Neural progenitor cell (in vitro differentiated cells): Measurements from ENCODE around the gene IMPACT. TPM values are rescaled to one million over a fixed set of nuclear protein-coding genes. Genes with fewer than 3 reads are reported as not detected.

Experiments
- DNase-seq: peaks from one replicate; pipeline ENCODE4 v3.0.0-alpha.2; 2016; ENCODE audit warnings: low spot score
- H2AFZ ChIP-seq: fragments of 200-600 bp; sonication (generic); replicated peaks from 2 replicates; pipeline ENCODE4 v1.6.1; 2016; ENCODE audit warnings: antibody characterized with exemption
- H3F3A ChIP-seq: fragments of 200-600 bp; sonication (generic); 2 replicates; pipeline ENCODE4 v1.6.1; 2016; ENCODE audit warnings: antibody characterized with exemption, low read depth
- H3K27ac ChIP-seq: fragments of 200-600 bp; sonication (generic); 2 replicates; pipeline ENCODE4 v1.5.1; 2016; ENCODE audit warnings: mild to moderate bottlenecking
- H3K27me3 ChIP-seq: fragments of 200-600 bp; sonication (generic); 2 replicates; pipeline ENCODE4 v1.6.1; 2016; ENCODE audit warnings: mild to moderate bottlenecking, moderate library complexity
- H3K36me3 ChIP-seq: fragments of 200-600 bp; sonication (generic); 2 replicates; pipeline ENCODE4 v1.5.1; 2016
- H3K4me1 ChIP-seq: fragments of 200-600 bp; sonication (generic); 2 replicates; pipeline ENCODE4 v1.6.1; 2016; ENCODE audit warnings: mixed run types
- H3K4me2 ChIP-seq: fragments of 200-600 bp; sonication (generic); 2 replicates; pipeline ENCODE4 v1.6.1; 2016
- H3K4me3 ChIP-seq: fragments of 200-600 bp; sonication (generic); 2 replicates; pipeline ENCODE4 v1.5.1; 2016
- H3K79me2 ChIP-seq: fragments of 200-600 bp; sonication (generic); 2 replicates; pipeline ENCODE4 v1.6.1; 2016; ENCODE audit warnings: low read depth
- H3K9ac ChIP-seq: fragments of 200-600 bp; sonication (generic); 2 replicates; pipeline ENCODE4 v1.6.1; 2016
- H3K9me3 ChIP-seq: fragments of 200-600 bp; sonication (generic); 2 replicates; pipeline ENCODE4 v1.5.1; 2016; ENCODE audit warnings: low read depth
- H4K20me1 ChIP-seq: fragments of 200-600 bp; sonication (generic); 2 replicates; pipeline ENCODE4 v1.6.1; 2016; ENCODE audit warnings: low read depth
- H3K27ac Mint-ChIP-seq: 3 replicates; pipeline ENCODE4 v1.8.0; 2021; ENCODE audit warnings: mixed read lengths
- H3K27me3 Mint-ChIP-seq: 2 replicates; pipeline ENCODE4 v1.8.0; 2022; ENCODE audit warnings: low read depth, mild to moderate bottlenecking, inconsistent platforms, moderate library complexity, mixed read lengths; ENCODE audit not compliant: insufficient read depth
- H3K36me3 Mint-ChIP-seq: 3 replicates; pipeline ENCODE4 v1.8.0; 2021; ENCODE audit warnings: mixed read lengths
- H3K4me1 Mint-ChIP-seq: 3 replicates; pipeline ENCODE4 v1.8.0; 2021; ENCODE audit warnings: mixed read lengths
- H3K4me3 Mint-ChIP-seq: 3 replicates; pipeline ENCODE4 v1.8.0; 2021; ENCODE audit warnings: mild to moderate bottlenecking, moderate library complexity, mixed read lengths
- H3K9me3 Mint-ChIP-seq: 3 replicates; pipeline ENCODE4 v1.8.0; 2020; ENCODE audit warnings: mixed read lengths
- EZH2 ChIP-seq: fragments of 200-600 bp; sonication (generic); IDR thresholded peaks from 2 replicates; pipeline ENCODE4 v1.6.1; 2017; ENCODE audit warnings: antibody characterized with exemption, mild to moderate bottlenecking, moderate library complexity
- EZH2phosphoT487 ChIP-seq: fragments of 200-600 bp; sonication (generic); IDR thresholded peaks from 2 replicates; pipeline ENCODE4 v1.6.1; 2017; ENCODE audit warnings: antibody characterized with exemption
- total RNA-seq: library from RNA; depleted of rRNA; stranded (reverse); fragments of >200 nt; gene quantifications from 2 replicates; pipeline ENCODE4 v1.2.3, GENCODE V29; 2015; ENCODE audit warnings: low replicate concordance
- TF ChIP-seq, protein P1 (sequence below): fragments of 200-600 bp; sonication (generic); IDR thresholded peaks from 2 replicates; pipeline ENCODE4 v1.5.1; 2017; ENCODE audit warnings: antibody characterized with exemption, mild to moderate bottlenecking

The IMPACT gene
- total RNA-seq, 1 donor from 2014 or later, result 66.5 TPM

DNA sequence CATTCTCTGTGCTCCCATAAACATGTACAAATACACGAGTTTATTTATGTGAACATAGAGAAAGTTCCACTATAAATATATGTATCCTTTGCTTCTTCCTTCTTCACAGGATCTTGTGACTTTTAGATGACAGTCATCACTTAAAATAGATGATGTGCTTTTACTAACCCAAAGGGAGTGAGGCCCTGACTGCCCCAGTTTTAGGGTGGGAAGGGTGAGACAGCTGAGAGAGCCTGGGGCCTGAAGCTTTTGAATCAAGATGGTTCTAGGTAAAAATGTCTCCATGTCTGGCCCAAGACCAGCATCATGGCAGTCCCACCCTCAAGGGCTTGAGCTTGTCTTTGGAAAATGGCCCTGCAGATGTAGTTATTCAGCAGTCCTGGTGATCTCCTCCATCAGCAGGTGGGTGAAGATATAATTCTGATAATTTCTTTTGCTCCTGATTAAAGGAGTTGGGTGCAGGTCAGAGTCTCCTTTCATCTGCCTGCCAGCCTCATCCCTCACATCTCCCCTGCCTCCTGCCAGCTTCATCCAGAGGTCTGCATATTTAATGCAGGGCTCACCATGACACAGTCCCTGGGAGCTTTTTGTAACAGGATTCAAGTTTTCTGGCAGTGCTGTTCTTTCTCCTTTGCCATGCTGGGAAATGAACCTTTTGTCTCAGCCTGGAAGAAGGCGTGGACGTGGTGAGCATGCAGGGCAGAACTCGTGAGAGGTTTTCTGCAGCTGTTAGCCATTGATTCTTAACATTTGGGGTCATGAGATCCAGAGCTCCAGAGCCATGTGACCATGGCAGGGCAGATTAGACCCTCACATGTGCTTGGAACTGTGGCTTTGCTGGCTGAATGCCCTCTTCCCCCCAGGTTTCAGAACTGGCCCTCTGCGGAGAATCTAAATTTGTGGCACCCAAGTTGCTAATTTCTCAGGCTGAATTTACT lies 36.6 kb downstream of the IMPACT start:
- H3K27me3 ChIP-seq, result no peaks in the 10 kb centered on the region
- no peaks in the 10 kb centered on the region for H3F3A ChIP-seq
- TF ChIP-seq, protein P1, sequence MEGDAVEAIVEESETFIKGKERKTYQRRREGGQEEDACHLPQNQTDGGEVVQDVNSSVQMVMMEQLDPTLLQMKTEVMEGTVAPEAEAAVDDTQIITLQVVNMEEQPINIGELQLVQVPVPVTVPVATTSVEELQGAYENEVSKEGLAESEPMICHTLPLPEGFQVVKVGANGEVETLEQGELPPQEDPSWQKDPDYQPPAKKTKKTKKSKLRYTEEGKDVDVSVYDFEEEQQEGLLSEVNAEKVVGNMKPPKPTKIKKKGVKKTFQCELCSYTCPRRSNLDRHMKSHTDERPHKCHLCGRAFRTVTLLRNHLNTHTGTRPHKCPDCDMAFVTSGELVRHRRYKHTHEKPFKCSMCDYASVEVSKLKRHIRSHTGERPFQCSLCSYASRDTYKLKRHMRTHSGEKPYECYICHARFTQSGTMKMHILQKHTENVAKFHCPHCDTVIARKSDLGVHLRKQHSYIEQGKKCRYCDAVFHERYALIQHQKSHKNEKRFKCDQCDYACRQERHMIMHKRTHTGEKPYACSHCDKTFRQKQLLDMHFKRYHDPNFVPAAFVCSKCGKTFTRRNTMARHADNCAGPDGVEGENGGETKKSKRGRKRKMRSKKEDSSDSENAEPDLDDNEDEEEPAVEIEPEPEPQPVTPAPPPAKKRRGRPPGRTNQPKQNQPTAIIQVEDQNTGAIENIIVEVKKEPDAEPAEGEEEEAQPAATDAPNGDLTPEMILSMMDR, result no peak
- TF ChIP-seq EZH2 (no peak), EZH2phosphoT487 (no peak)
- Mint-ChIP-seq H3K27me3 (peaks cover 2% of the 10 kb centered on the region), H3K27ac (peak overlapping the region; percentile 86), H3K9me3 (no peaks in the 10 kb centered on the region), H3K36me3 (peaks cover 1% of the 10 kb centered on the region), H3K4me1 (peaks cover 18% of the 10 kb centered on the region), H3K4me3 (no peak overlapping the region)
- peak overlapping the region; percentile 92 for H2AFZ ChIP-seq
- H3K4me2 ChIP-seq, result no peak overlapping the region
- no peaks in the 10 kb centered on the region for H3K36me3 ChIP-seq
- no peak for DNase-seq
- no peak overlapping the region for H3K4me3 ChIP-seq
- no peaks in the 10 kb centered on the region for H3K79me2 ChIP-seq
- no peak overlapping the region for H3K27ac ChIP-seq
- H4K20me1 ChIP-seq, result no peaks in the 10 kb centered on the region
- peaks cover 6% of the 10 kb centered on the region for H3K4me1 ChIP-seq
- H3K9ac ChIP-seq, result no peak overlapping the region
- no peaks in the 10 kb centered on the region for H3K9me3 ChIP-seq

DNA sequence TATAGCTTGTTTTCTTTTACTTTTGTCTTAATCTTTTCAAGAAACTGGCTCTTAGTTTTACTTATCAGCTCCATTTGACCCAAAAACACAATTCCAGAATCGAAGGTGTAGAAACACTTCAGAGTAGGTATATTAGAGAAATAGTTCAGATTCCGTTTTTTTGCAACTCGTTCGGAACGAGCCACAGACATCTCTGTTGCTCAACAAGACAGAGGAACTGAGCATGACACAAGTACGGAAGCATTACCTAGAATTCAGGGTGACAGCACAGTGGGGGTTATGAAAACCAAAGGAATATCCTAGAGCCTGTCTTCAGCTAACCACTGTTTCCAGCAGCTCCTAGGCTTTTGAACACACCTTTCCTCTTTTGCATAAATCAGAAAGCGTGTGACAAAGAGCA lies 39.0 kb downstream of the IMPACT start:
- Mint-ChIP-seq H3K27me3 (peaks cover 2% of the 10 kb centered on the region), H3K4me1 (peaks cover 26% of the 10 kb centered on the region), H3K27ac (no peak overlapping the region), H3K9me3 (no peaks in the 10 kb centered on the region), H3K4me3 (no peak overlapping the region), H3K36me3 (no peaks in the 10 kb centered on the region)
- H4K20me1 ChIP-seq, result no peaks in the 10 kb centered on the region
- H2AFZ ChIP-seq, result no peak overlapping the region
- peaks cover 6% of the 10 kb centered on the region for H3K4me1 ChIP-seq
- no peaks in the 10 kb centered on the region for H3K27me3 ChIP-seq
- no peaks in the 10 kb centered on the region for H3K9me3 ChIP-seq
- DNase-seq, result no peak
- no peak overlapping the region for H3K4me2 ChIP-seq
- no peak overlapping the region for H3K27ac ChIP-seq
- no peak overlapping the region for H3K9ac ChIP-seq
- H3K36me3 ChIP-seq, result no peaks in the 10 kb centered on the region
- H3K79me2 ChIP-seq, result no peaks in the 10 kb centered on the region
- H3F3A ChIP-seq, result no peaks in the 10 kb centered on the region
- TF ChIP-seq EZH2phosphoT487 (no peak), EZH2 (no peak)
- TF ChIP-seq, protein P1, result no peak
- H3K4me3 ChIP-seq, result no peak overlapping the region

DNA sequence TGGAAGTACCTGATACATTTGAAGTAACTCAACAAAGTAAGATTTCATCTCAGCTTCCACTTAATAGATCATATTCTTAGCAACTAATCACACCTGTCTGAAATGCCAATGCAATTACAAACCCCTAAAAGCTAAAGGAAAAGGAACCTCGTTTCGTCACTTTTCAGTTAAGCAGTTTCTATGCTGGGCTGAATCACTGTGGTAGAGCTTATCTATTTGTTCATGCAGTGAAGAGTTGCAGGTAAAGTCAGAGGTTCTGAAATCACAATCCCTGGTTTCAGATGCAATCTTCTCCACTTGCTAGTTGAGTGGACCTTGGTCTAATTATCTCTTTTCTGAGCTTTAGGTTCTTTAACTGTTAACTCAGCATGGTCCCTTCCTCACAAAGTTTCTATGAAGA lies 40.3 kb downstream of the IMPACT start:
- Histone ChIP-seq H4K20me1 (no peaks in the 10 kb centered on the region), H3K4me2 (no peak overlapping the region), H3F3A (no peaks in the 10 kb centered on the region), H3K4me1 (peaks cover 6% of the 10 kb centered on the region), H3K9ac (no peak overlapping the region), H3K79me2 (no peaks in the 10 kb centered on the region), H3K4me3 (no peak overlapping the region), H3K27me3 (no peaks in the 10 kb centered on the region), H2AFZ (no peak overlapping the region), H3K27ac (no peak overlapping the region), H3K36me3 (no peaks in the 10 kb centered on the region), H3K9me3 (no peaks in the 10 kb centered on the region)
- Mint-ChIP-seq H3K4me1 (peaks cover 28% of the 10 kb centered on the region), H3K4me3 (no peak overlapping the region), H3K36me3 (no peaks in the 10 kb centered on the region), H3K27me3 (peaks cover 2% of the 10 kb centered on the region), H3K9me3 (peaks cover 3% of the 10 kb centered on the region), H3K27ac (no peak overlapping the region)
- no peak for DNase-seq
- TF ChIP-seq, protein P1, result no peak
- TF ChIP-seq EZH2, result no peak
- no peak for TF ChIP-seq EZH2phosphoT487
